Psoas muscle (tissue), 8 donors: Measurements from ENCODE around the gene CCDC191. TPM values are rescaled to one million over a fixed set of nuclear protein-coding genes. Genes with fewer than 3 reads are reported as not detected.

Experiments used
- ATAC-seq, 4 donors: fragments of 200-7000 bp; cut with Tn5 transposase; one replicate each; pipeline ENCODE4 v1.9.1; 2020; ENCODE audit warnings: moderate library complexity in 3 of 4, mild to moderate bottlenecking in 2 of 4
- DNase-seq, 2 donors: peaks; one replicate each; pipeline ENCODE4 v3.0.0-alpha.2; 2020
- H3K27ac ChIP-seq: fragments of 200-600 bp; one replicate; pipeline ENCODE4 v1.8.0; 2022
- H3K27me3 ChIP-seq, 3 donors: fragments of 200-600 bp in 1 of 3; one replicate each; pipeline versions ENCODE4 v1.6.1 to v1.8.0; 2013 to 2022; ENCODE audit warnings: low read length in 2 of 3, mild to moderate bottlenecking in 2 of 3, moderate library complexity in 1 of 3; ENCODE audit not compliant: insufficient read depth in 3 of 3
- H3K36me3 ChIP-seq, 2 donors: fragments of 200-600 bp in 1 of 2; one replicate each; pipeline versions ENCODE4 v1.6.1 to v1.8.0; 2013 to 2022; ENCODE audit warnings: low read depth in 1 of 2, mild to moderate bottlenecking in 1 of 2, moderate library complexity in 1 of 2; ENCODE audit not compliant: insufficient read depth in 1 of 2
- H3K4me1 ChIP-seq: fragments of 200-600 bp; one replicate; pipeline ENCODE4 v1.8.0; 2022
- H3K4me3 ChIP-seq: fragments of 200-600 bp; one replicate; pipeline ENCODE4 v1.8.0; 2022; ENCODE audit warnings: mild to moderate bottlenecking
- H3K9me3 ChIP-seq: fragments of 200-600 bp; one replicate; pipeline ENCODE4 v1.8.0; 2022
- CTCF ChIP-seq: fragments of 200-600 bp; IDR thresholded peaks from one replicate; pipeline ENCODE4 v1.8.0; 2022; ENCODE audit warnings: antibody characterized with exemption
- WGBS, 3 donors: extraction: QIAGEN DNeasy Blood & Tissue Kit; methylation state at CpG; one replicate each; pipeline versions ENCODE4 v1.1.6 to v1.1.7; 2013; 5-methylcytosine and 5-hydroxymethylcytosine counted together
- intact Hi-C, 2 donors: fragments of 100-400 bp; cut with DNase I; formaldehyde crosslinking; loops; one replicate each; pipeline versions ENCODE4 v1.11.0 to v1.14.2; 2022
- polyA plus RNA-seq, 3 donors: library from polyadenylated mRNA; stranded (reverse); fragments of 200-250 nt; gene quantifications; one replicate each; pipeline ENCODE4 v1.2.3, GENCODE V29; 2013
- total RNA-seq, 4 donors: library from RNA; stranded (reverse); fragmentation: NEBNext Ultra II Directional in 2 of 4; extraction: Animal tissue kit (Norgen Biotek cat#: 25700) in 2 of 4; gene quantifications; one replicate each; pipeline versions ENCODE4 v1.2.1 to v1.2.4, GENCODE V29; 2021 to 2023
- donor health status: healthy with polysubstance abuse.
- donor health status: DM: no; HTN: no; CAD: no; lungs with moderate emphysema.
- donor health status: Bipolar disorder and iron deficiency.
- donor health status: healthy.
- donor health status: DM: yes; HTN: yes; CAD: no.
- donor health status: DM: no; HTN: no; CAD: no.
- donor health status: DM: no; HTN: no; CAD: no.
- donor health status: DM: yes; HTN: yes; CAD: no.

The CCDC191 gene
- total and polyA plus RNA-seq, 7 donors, result 0.34 to 1.2 (median 0.65) TPM

- Histone ChIP-seq H3K27ac (no peak overlapping the region), H3K4me3 (no peak overlapping the region), H3K36me3 (no peaks in the 10 kb centered on the region), H3K27me3 (no peaks in the 10 kb centered on the region), H3K4me1 (no peaks in the 10 kb centered on the region), H3K9me3 (no peaks in the 10 kb centered on the region)
- no peak for ATAC-seq
- DNase-seq, result no peak
- no peak for TF ChIP-seq CTCF
- intact Hi-C loops, result no loop called here
- 91 to 97% (median 94%) methylated on average over 3 of the region's 3 CpGs for WGBS, 3 donors
Measured at GRCh38 chr3:113983544-113983943, 72.8 kb downstream of the CCDC191 start.

- intact Hi-C loops, result no loop called here
- Histone ChIP-seq H3K4me1 (no peaks in the 10 kb centered on the region), H3K4me3 (no peak overlapping the region), H3K27ac (no peak overlapping the region), H3K27me3 (no peaks in the 10 kb centered on the region), H3K36me3 (no peaks in the 10 kb centered on the region), H3K9me3 (no peaks in the 10 kb centered on the region)
- no peak for TF ChIP-seq CTCF
- DNase-seq (no peak), ATAC-seq (no peak)
Measured at GRCh38 chr3:113981803-113982202, 74.5 kb downstream of the CCDC191 start.

- no peaks in the 10 kb centered on the region for H3K36me3 ChIP-seq
- H3K4me3 ChIP-seq, result no peak overlapping the region
- ATAC-seq (no peak), DNase-seq (no peak)
- TF ChIP-seq CTCF, result no peak
- intact Hi-C loops, result no loop called here
- WGBS, 3 donors, result 23 to 49% (median 41%) methylated on average over 1 of the region's 1 CpG
- no peaks in the 10 kb centered on the region for H3K4me1 ChIP-seq
- no peaks in the 10 kb centered on the region for H3K27me3 ChIP-seq
- H3K9me3 ChIP-seq, result no peaks in the 10 kb centered on the region
- no peak overlapping the region for H3K27ac ChIP-seq
Measured at GRCh38 chr3:113979916-113980315, 76.4 kb downstream of the CCDC191 start.

GRCh38 chr3:113977822-113978221 lies 78.5 kb downstream of the CCDC191 start:
- DNase-seq (no peak), ATAC-seq (no peak)
- whole genome bisulfite sequencing, 3 donors, result 90 to 92% (median 90%) methylated on average over 4 of the region's 4 CpGs
- intact Hi-C loops, result no loop called here
- Histone ChIP-seq H3K4me1 (no peaks in the 10 kb centered on the region), H3K36me3 (no peaks in the 10 kb centered on the region), H3K27me3 (no peaks in the 10 kb centered on the region), H3K27ac (no peak overlapping the region), H3K9me3 (peaks cover 6% of the 10 kb centered on the region), H3K4me3 (no peak overlapping the region)
- TF ChIP-seq CTCF, result no peak

- no peak for DNase-seq
- Histone ChIP-seq H3K27me3 (no peaks in the 10 kb centered on the region), H3K36me3 (no peaks in the 10 kb centered on the region), H3K4me1 (no peaks in the 10 kb centered on the region), H3K4me3 (no peak overlapping the region), H3K27ac (peak overlapping the region; percentile 40), H3K9me3 (peaks cover under 1% of the 10 kb centered on the region)
- WGBS, 3 donors, result 18 to 30% (median 22%) methylated on average over 2 of the region's 2 CpGs
- ATAC-seq, result peak; percentile 76 to 94 (median 89)
- intact Hi-C loops, result no loop called here
- no peak for TF ChIP-seq CTCF
Measured at GRCh38 chr3:113968986-113969385, 87.3 kb downstream of the CCDC191 start.
